ENCODE data around the gene DGCR2.

GRCh38 chr22:19134874-19135273, 12.7 kb upstream of the DGCR2 start:
- TF ChIP-seq EZH2 (IDR thresholded peaks at IDR 0.05; ENCODE audit: insufficient read depth, poor library complexity, severe bottlenecking) (no peak), EZH2phosphoT487 (IDR thresholded peaks at IDR 0.05; ENCODE audit: insufficient read depth, low read depth) (no peak)

All from GM23248 (cell line).